A549 (cell line): ENCODE measurements around the gene ATOSA. TPM values are rescaled to one million over a fixed set of nuclear protein-coding genes. Genes with fewer than 3 reads are reported as not detected.

Experiments used
- ATAC-seq, 2 experiments: fragments of 200-7000 bp in 1 of 2; fragments of >200 bp in 1 of 2; cut with Nextera tagmentation in 1 of 2; cut with Tn5 transposase in 1 of 2; 3 replicates each; pipeline versions ENCODE4 v1.8.0 to v1.9.1; 2018 to 2020; ENCODE audit warnings: mild to moderate bottlenecking in 1 of 2, moderate library complexity in 1 of 2
- CTCF ChIA-PET: fragments of 300-600 bp; sonication (Branson Sonifier 250); formaldehyde crosslinking; extraction: SDS; loops from one replicate; lab custom pipeline; 2021; ENCODE audit warnings: antibody characterized with exemption, inconsistent platforms; lab: Yijun Ruan, JAX
- POLR2A ChIA-PET: fragments of 350-600 bp; formaldehyde crosslinking; extraction: SDS; loops from one replicate; lab custom pipeline; 2021; ENCODE audit warnings: antibody characterized with exemption, inconsistent platforms; lab: Yijun Ruan, JAX
- DNase-seq, 2 experiments: peaks; one replicate each; pipeline versions ENCODE4 v3.0.0 to v3.0.0-alpha.2; 2011 to 2016; ENCODE audit warnings: low read depth in 1 of 2, low spot score in 1 of 2
- FAIRE-seq: peaks from 2 replicates; lab custom pipeline; 2011; peaks lifted over from hg19 to GRCh38; lab: Jason Lieb, UNC
- H3K27ac ChIP-seq, 2 experiments: fragments of >200 bp; sonication (Bioruptor Twin); formaldehyde crosslinking; 3 replicates each; pipeline ENCODE4 v1.5.1; 2016 to 2017
- H3K4me1 ChIP-seq: fragments of >200 bp; sonication (Bioruptor Twin); formaldehyde crosslinking; 3 replicates; pipeline ENCODE4 v1.6.1; 2016
- H3K4me2 ChIP-seq: fragments of >200 bp; sonication (Bioruptor Twin); formaldehyde crosslinking; 3 replicates; pipeline ENCODE4 v1.6.1; 2016
- H3K4me3 ChIP-seq: fragments of >200 bp; sonication (Bioruptor Twin); formaldehyde crosslinking; 3 replicates; pipeline ENCODE4 v1.5.1; 2016
- H3K9me3 ChIP-seq: fragments of >200 bp; sonication (Bioruptor Twin); formaldehyde crosslinking; 3 replicates; pipeline ENCODE4 v1.6.1; 2016
- CBX2 ChIP-seq: fragments of 200-600 bp; sonication (generic); IDR thresholded peaks from 2 replicates; pipeline ENCODE4 v1.6.1; 2016; ENCODE audit warnings: low read depth, mild to moderate bottlenecking, borderline replicate concordance
- CEBPB ChIP-seq, 2 experiments: fragments of >200 bp in 1 of 2; sonication (Bioruptor Twin) in 1 of 2; formaldehyde crosslinking in 1 of 2; IDR thresholded peaks; 2 replicates each; pipeline ENCODE4 v1.6.1; 2012 to 2016
- CHD2 ChIP-seq: fragments of 150-350 bp; IDR thresholded peaks from 2 replicates; pipeline ENCODE4 v1.6.1; 2014; ENCODE audit warnings: low read length; ENCODE audit not compliant: partially characterized antibody
- CHD4 ChIP-seq: fragments of 200-600 bp; sonication (generic); IDR thresholded peaks from 2 replicates; pipeline ENCODE4 v1.6.1; 2016; ENCODE audit warnings: antibody characterized with exemption, mild to moderate bottlenecking, borderline replicate concordance
- EHF ChIP-seq: fragments of 250-450 bp; sonication (Bioruptor Pico); IDR thresholded peaks from 2 replicates; pipeline ENCODE4 v1.5.0; 2020; ENCODE audit warnings: mild to moderate bottlenecking
- EHMT2 ChIP-seq: fragments of 200-600 bp; sonication (generic); IDR thresholded peaks from 2 replicates; pipeline ENCODE4 v1.6.1; 2016; ENCODE audit warnings: antibody characterized with exemption, low read depth, mild to moderate bottlenecking, moderate library complexity
- ESRRA ChIP-seq: fragments of 150-350 bp; IDR thresholded peaks from 2 replicates; pipeline ENCODE4 v1.6.1; 2014; ENCODE audit warnings: mild to moderate bottlenecking, low read length, borderline replicate concordance
- FOSL2 ChIP-seq, 2 experiments: fragments of 450-650 bp in 1 of 2; fragments of >200 bp in 1 of 2; sonication (Bioruptor Twin) in 1 of 2; formaldehyde crosslinking; IDR thresholded peaks; 2 replicates each; pipeline versions ENCODE4 v1.5.0 to v1.6.1; 2016 to 2020; ENCODE audit warnings: mild to moderate bottlenecking in 1 of 2, moderate library complexity in 1 of 2
- FOXS1 ChIP-seq: fragments of 250-450 bp; sonication (Bioruptor Pico); IDR thresholded peaks from 2 replicates; pipeline ENCODE4 v1.5.0; 2020; ENCODE audit warnings: mild to moderate bottlenecking, moderate library complexity
- HDAC2 ChIP-seq: fragments of 200-600 bp; sonication (generic); IDR thresholded peaks from 2 replicates; pipeline ENCODE4 v1.6.1; 2016
- HEYL ChIP-seq: fragments of 250-450 bp; sonication (Bioruptor Pico); IDR thresholded peaks from 2 replicates; pipeline ENCODE4 v1.8.0; 2021; ENCODE audit warnings: mild to moderate bottlenecking, moderate library complexity
- HOXA7 ChIP-seq: fragments of 250-450 bp; sonication (Bioruptor Pico); IDR thresholded peaks from 2 replicates; pipeline ENCODE4 v1.5.0; 2020; ENCODE audit warnings: mild to moderate bottlenecking, moderate library complexity
- HOXB13 ChIP-seq: fragments of 250-450 bp; sonication (Bioruptor Pico); IDR thresholded peaks from 2 replicates; pipeline ENCODE4 v1.5.0; 2020; ENCODE audit warnings: low read depth, mild to moderate bottlenecking, moderate library complexity
- JUN ChIP-seq, 2 experiments: fragments of >200 bp; sonication (Bioruptor Twin); formaldehyde crosslinking; IDR thresholded peaks; 2 replicates in 1 of 2; 3 replicates in 1 of 2; pipeline ENCODE4 v1.6.1; 2016 to 2017
- KDM1A ChIP-seq: fragments of 200-600 bp; sonication (generic); IDR thresholded peaks from 2 replicates; pipeline ENCODE4 v1.6.1; 2016; ENCODE audit warnings: low read depth, mild to moderate bottlenecking
- MAFK ChIP-seq: fragments of 450-650 bp; IDR thresholded peaks from 2 replicates; pipeline ENCODE4 v1.6.1; 2014; ENCODE audit not compliant: partially characterized antibody
- NFE2L2 ChIP-seq: fragments of 150-350 bp; conservative IDR thresholded peaks from 2 replicates; pipeline ENCODE4 v1.6.1; 2014; ENCODE audit warnings: low read length
- POLR2A ChIP-seq: IDR thresholded peaks from 2 replicates; pipeline ENCODE4 v1.6.1; 2012; ENCODE audit warnings: mild to moderate bottlenecking, low read length
- POLR2AphosphoS2 ChIP-seq: conservative IDR thresholded peaks from 2 replicates; pipeline ENCODE4 v1.6.1; 2012; ENCODE audit warnings: low read length, improper control_type of control experiment, inconsistent platforms
- RARB ChIP-seq: fragments of 250-450 bp; sonication (Bioruptor Pico); IDR thresholded peaks from 2 replicates; pipeline ENCODE4 v1.8.0; 2021; ENCODE audit warnings: mild to moderate bottlenecking, moderate library complexity
- RCOR1 ChIP-seq: fragments of 150-350 bp; IDR thresholded peaks from 2 replicates; pipeline ENCODE4 v1.6.1; 2014; ENCODE audit warnings: antibody characterized with exemption, low read length, low read depth
- RFX5 ChIP-seq: fragments of 450-650 bp; IDR thresholded peaks from 2 replicates; pipeline ENCODE4 v1.7.1; 2014; ENCODE audit warnings: antibody characterized with exemption, mild to moderate bottlenecking, moderate library complexity
- TFCP2L1 ChIP-seq: fragments of 250-450 bp; sonication (Bioruptor Pico); IDR thresholded peaks from 2 replicates; pipeline ENCODE4 v1.5.0; 2021; ENCODE audit warnings: mild to moderate bottlenecking
- ZC3H11A ChIP-seq: fragments of 450-650 bp; IDR thresholded peaks from 2 replicates; pipeline ENCODE4 v1.6.1; 2014; ENCODE audit warnings: antibody characterized with exemption, mild to moderate bottlenecking
- ZSCAN20 ChIP-seq: fragments of 250-450 bp; sonication (Bioruptor Pico); IDR thresholded peaks from 2 replicates; pipeline ENCODE4 v1.8.0; 2022; ENCODE audit warnings: mild to moderate bottlenecking, moderate library complexity
- WGBS: methylation state at CpG from one replicate; pipeline ENCODE4 v1.1.6; 2017; ENCODE audit errors: missing lambda C conversion rate; 5-methylcytosine and 5-hydroxymethylcytosine counted together
- polyA plus RNA-seq, 4 experiments: library from polyadenylated mRNA; depleted of rRNA in 3 of 4; stranded (reverse); fragments of >200 nt; fragmentation: RNase III in 1 of 4; extraction: RNeasy Plus Mini Kit Qiagen cat#74134 plus additional on column Dnase treatment in 1 of 4; gene quantifications; 2 replicates in 3 of 4; 3 replicates in 1 of 4; pipeline ENCODE4 v1.2.3, GENCODE V29; 2011 to 2017
- TF ChIP-seq, protein P1 (sequence below): IDR thresholded peaks from 2 replicates; pipeline ENCODE4 v1.6.1; 2012; ENCODE audit warnings: low read depth, borderline replicate concordance

The ATOSA gene
- polyA plus RNA-seq, 2 of the 4 experiments (the other 2 are of a cell fraction) = 10.0 to 22.6 TPM

DNA sequence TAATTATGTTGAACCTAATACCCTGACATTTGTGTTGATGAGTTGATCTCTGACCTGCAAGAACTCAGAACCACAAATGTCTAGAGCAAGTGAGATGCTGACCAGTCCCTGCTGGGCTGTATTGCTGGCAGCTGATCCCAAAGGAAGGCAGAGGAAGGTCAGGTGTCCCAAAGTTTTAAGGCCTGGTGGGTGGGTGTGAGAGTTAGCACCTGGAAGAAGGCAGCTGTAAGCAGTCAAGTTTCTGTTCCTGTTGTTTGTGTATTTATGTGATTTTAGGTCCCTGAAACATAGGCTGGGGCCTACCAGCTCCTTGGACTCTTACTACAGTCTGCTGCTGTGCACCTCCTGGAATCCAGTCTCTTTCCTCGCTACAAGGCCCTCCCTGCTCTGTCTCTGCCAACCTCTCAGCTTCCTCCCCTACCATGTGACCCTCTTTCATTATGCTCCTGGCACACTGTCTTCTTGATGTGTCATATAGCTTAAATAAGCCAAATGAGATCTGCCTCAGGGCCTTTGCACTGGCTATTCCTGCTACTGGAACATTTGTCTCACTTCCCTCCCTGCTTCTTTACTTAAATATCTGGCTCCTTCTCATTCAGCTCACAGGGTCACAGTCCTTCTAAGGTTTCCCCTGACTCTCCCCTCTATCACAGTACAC lies 31.0 kb upstream of the ATOSA start:
- no peak for DNase-seq
- no peak for ATAC-seq
- CTCF ChIA-PET = interaction anchor here (0.9 to 4.2 kb wide), 3 partner anchors 9 to 25 kb away, joined by 3 to 17 read pairs (median 10); no protein-coding TSS in a partner anchor
- no peak overlapping the region for H3K4me2 ChIP-seq
- POLR2A ChIA-PET = no interaction called here
- H3K9me3 ChIP-seq = no peaks in the 10 kb centered on the region
- WGBS = 92% methylated on average over 1 of the region's 1 CpG
- H3K4me1 ChIP-seq = no peaks in the 10 kb centered on the region
- FAIRE-seq = no peak
- no peak for TF ChIP-seq HOXB13 (CRISPR knock-in tag)
- no peak overlapping the region for H3K27ac ChIP-seq
- H3K4me3 ChIP-seq = no peak overlapping the region

DNA sequence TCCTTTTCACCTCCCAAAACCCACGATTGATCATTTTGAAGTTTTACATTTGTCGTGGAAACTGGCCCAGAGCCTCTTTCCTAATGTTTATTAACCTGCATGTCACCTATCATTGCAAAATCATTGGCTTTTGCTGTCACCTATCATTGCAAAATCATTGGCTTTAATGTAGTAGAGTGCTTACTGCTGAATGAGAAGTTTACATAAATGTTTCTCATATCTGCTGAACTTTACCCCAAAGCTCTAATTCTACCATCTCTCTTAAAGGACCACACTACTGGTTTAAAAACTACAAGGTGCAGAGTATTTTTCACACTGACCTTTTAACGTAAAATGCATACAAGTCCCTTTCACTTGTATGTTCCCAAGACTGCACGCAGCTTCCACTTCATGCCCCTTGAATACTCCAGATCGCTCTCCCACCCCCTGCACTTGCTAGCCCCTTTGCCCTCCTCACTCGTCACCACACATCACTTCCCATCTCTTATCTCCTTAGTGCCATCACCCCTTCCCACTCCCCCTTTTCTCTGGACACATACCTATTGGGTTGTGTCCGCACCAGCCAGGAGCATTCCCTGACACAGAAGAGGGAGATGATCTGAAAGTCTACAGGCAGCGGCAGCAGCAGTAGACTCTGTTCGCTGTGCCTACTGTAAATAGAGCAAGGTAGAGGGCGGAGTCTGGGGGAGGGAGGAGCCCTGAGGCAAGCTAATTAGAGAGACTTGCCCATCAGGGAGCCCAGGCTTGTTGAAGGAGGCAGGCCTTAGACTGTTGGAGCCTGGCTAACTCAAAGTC lies 30.2 kb upstream of the ATOSA start:
- no peak for FAIRE-seq
- ChIA-PET POLR2A (no interaction called here), CTCF (interaction anchor here (0.9 to 4.2 kb wide), 3 partner anchors 9 to 25 kb away, joined by 3 to 17 read pairs (median 10); no protein-coding TSS in a partner anchor)
- H3K4me3 ChIP-seq = no peak overlapping the region
- ATAC-seq = peak; percentile 36 to 44; a peak in 3 of 6 replicates
- H3K4me2 ChIP-seq = no peak overlapping the region
- DNase-seq = no peak
- H3K9me3 ChIP-seq = no peaks in the 10 kb centered on the region
- 59% methylated on average over 10 of the region's 10 CpGs for WGBS
- H3K4me1 ChIP-seq = no peaks in the 10 kb centered on the region
- no peak overlapping the region for H3K27ac ChIP-seq
- no peak for TF ChIP-seq HDAC2
- no peak for TF ChIP-seq CHD2
- no peak for TF ChIP-seq FOXS1 (CRISPR knock-in tag)
- TF ChIP-seq CHD4 = no peak
- TF ChIP-seq JUN (IDR thresholded peaks at IDR 0.05) = no peak
- TF ChIP-seq ZSCAN20 = no peak
- TF ChIP-seq EHMT2 = no peak
- no peak for TF ChIP-seq POLR2AphosphoS2
- no peak for TF ChIP-seq HOXB13 (CRISPR knock-in tag)
- TF ChIP-seq ZC3H11A = no peak
- no peak for TF ChIP-seq MAFK
- TF ChIP-seq, protein P1, sequence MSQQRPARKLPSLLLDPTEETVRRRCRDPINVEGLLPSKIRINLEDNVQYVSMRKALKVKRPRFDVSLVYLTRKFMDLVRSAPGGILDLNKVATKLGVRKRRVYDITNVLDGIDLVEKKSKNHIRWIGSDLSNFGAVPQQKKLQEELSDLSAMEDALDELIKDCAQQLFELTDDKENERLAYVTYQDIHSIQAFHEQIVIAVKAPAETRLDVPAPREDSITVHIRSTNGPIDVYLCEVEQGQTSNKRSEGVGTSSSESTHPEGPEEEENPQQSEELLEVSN = no peak
- TF ChIP-seq NFE2L2 = no peak

DNA sequence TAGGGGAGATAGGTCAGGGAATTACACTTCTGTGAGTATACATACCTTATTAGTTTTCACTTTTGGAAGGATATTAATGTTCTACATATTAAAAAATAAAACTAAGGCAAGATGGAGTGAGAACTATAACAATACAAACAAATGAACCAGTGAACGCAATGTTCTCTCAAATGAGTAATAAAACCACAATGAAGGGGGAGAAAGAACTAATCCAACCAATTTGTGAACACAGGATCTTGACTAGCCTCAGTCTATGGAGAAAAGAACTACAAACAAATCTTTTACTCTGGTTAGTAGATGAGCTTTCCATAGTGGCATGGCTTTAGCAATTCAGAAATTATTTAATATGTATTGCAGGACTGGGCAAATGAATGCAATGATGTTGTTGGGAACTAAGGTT lies 26.9 kb upstream of the ATOSA start:
- Histone ChIP-seq H3K4me2 (no peak overlapping the region), H3K4me1 (no peaks in the 10 kb centered on the region), H3K9me3 (no peaks in the 10 kb centered on the region), H3K27ac (no peak overlapping the region), H3K4me3 (no peak overlapping the region)
- DNase-seq = no peak
- FAIRE-seq = no peak
- TF ChIP-seq HEYL (CRISPR knock-in tag) = no peak
- no peak for TF ChIP-seq EHF (CRISPR knock-in tag)
- no peak for TF ChIP-seq TFCP2L1 (CRISPR knock-in tag)
- TF ChIP-seq ESRRA = no peak
- TF ChIP-seq RCOR1 = no peak
- TF ChIP-seq CBX2 = no peak
- TF ChIP-seq CEBPB (IDR thresholded peaks at IDR 0.05) = no peak
- no peak for TF ChIP-seq HOXA7 (CRISPR knock-in tag)
- no peak for TF ChIP-seq POLR2A
- no peak for TF ChIP-seq FOSL2 (IDR thresholded peaks at IDR 0.05)
- TF ChIP-seq FOSL2 (CRISPR knock-in tag; IDR thresholded peaks at IDR 0.05) = no peak
- TF ChIP-seq RFX5 = no peak
- no peak for TF ChIP-seq KDM1A
- TF ChIP-seq RARB = no peak
- ChIA-PET CTCF (no interaction called here), POLR2A (no interaction called here)
- no peak for ATAC-seq
- 56% methylated on average over 1 of the region's 1 CpG for WGBS
